Lower lobe of right lung (tissue), 2 donors: ENCODE results near the gene SERPINB12. TPM values are rescaled to one million over a fixed set of nuclear protein-coding genes. Genes with fewer than 3 reads are reported as not detected.
A peak's percentile ranks its signal among the peaks of the same experiment; 100 is the strongest.

Experiments used
- ATAC-seq, 2 donors: fragments of 200-7000 bp; cut with Tn5 transposase; one replicate each; pipeline ENCODE4 v1.9.1; 2020 to 2022; ENCODE audit warnings: mild to moderate bottlenecking in 2 of 2, moderate library complexity in 2 of 2
- DNase-seq: peaks from one replicate; pipeline ENCODE4 v3.0.0-alpha.2; 2020
- H3K27ac ChIP-seq: fragments of 200-600 bp; one replicate; pipeline ENCODE4 v1.8.0; 2022
- H3K27me3 ChIP-seq: fragments of 200-600 bp; one replicate; pipeline ENCODE4 v1.8.0; 2022; ENCODE audit warnings: low read depth
- H3K36me3 ChIP-seq: fragments of 200-600 bp; one replicate; pipeline ENCODE4 v1.8.0; 2022; ENCODE audit warnings: mild to moderate bottlenecking
- H3K4me1 ChIP-seq: fragments of 200-600 bp; one replicate; pipeline ENCODE4 v1.8.0; 2022
- H3K4me3 ChIP-seq: fragments of 200-600 bp; one replicate; pipeline ENCODE4 v1.8.0; 2022; ENCODE audit warnings: mild to moderate bottlenecking
- H3K9me3 ChIP-seq: fragments of 200-600 bp; one replicate; pipeline ENCODE4 v1.8.0; 2022
- intact Hi-C: fragments of 100-400 bp; cut with DNase I; formaldehyde crosslinking; loops from one replicate; pipeline ENCODE4 v1.11.0; 2022
- total RNA-seq: library from RNA; stranded (reverse); fragmentation: NEBNext Ultra II Directional; extraction: Animal tissue kit (Norgen Biotek cat#: 25700); gene quantifications from one replicate; pipeline ENCODE4 v1.2.1, GENCODE V29; 2021
- TF ChIP-seq, protein P1 (sequence below): fragments of 200-600 bp; IDR thresholded peaks from one replicate; pipeline ENCODE4 v1.8.0; 2022; ENCODE audit warnings: antibody characterized with exemption, mild to moderate bottlenecking
- donor health status: DM: no; HTN: yes; CAD: no; lungs with severe emphysema.

SERPINB12 gene
- total RNA-seq, 1 donor from 2014 or later, result not detected

DNA sequence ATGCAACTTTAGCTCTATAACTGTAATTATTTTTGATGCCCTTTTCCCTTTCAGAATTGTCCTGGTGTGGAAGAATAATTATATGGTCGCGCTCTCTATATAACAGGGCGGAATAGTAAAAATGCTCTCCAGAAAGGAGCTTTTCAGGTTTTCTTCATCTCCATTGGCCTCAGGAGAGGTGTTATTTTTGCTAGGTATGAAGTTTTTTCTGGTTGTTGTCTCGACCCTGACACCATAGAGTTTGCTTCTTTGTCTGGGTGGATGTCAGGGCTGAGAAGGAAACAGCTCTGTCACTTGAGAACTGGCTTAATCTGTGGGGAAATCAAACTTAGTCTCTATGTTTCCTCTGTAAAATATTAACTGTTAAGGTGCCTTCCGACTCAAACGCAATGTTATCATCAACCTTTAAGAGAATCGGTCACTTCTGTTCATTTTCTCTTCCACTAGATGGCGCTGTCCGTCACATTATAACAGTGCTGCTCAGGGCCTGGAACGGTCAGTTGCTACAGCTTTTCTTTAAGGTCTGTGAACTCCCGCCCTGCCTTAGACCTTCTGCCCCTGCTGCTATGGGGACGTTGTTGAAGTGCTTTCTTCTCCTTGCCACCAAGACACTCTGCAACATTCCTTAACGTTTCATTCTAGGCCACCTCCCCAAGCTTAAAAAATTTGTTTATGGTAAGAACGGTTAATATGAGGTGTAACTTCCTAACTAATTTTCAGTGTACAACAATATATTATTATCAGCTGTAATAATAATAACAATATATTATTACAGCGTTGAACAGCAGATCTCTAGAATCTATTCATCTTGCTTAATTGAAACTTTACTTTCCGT lies 23.8 kb upstream of the SERPINB12 start:
- TF ChIP-seq, protein P1, sequence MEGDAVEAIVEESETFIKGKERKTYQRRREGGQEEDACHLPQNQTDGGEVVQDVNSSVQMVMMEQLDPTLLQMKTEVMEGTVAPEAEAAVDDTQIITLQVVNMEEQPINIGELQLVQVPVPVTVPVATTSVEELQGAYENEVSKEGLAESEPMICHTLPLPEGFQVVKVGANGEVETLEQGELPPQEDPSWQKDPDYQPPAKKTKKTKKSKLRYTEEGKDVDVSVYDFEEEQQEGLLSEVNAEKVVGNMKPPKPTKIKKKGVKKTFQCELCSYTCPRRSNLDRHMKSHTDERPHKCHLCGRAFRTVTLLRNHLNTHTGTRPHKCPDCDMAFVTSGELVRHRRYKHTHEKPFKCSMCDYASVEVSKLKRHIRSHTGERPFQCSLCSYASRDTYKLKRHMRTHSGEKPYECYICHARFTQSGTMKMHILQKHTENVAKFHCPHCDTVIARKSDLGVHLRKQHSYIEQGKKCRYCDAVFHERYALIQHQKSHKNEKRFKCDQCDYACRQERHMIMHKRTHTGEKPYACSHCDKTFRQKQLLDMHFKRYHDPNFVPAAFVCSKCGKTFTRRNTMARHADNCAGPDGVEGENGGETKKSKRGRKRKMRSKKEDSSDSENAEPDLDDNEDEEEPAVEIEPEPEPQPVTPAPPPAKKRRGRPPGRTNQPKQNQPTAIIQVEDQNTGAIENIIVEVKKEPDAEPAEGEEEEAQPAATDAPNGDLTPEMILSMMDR, result peak; percentile 81
- Histone ChIP-seq H3K36me3 (no peaks in the 10 kb centered on the region), H3K27me3 (no peaks in the 10 kb centered on the region), H3K4me3 (no peak overlapping the region), H3K27ac (no peak overlapping the region), H3K9me3 (no peaks in the 10 kb centered on the region), H3K4me1 (no peaks in the 10 kb centered on the region)
- intact Hi-C loops, result no loop called here
- no peak for DNase-seq
- peak; percentile 90 for ATAC-seq

DNA sequence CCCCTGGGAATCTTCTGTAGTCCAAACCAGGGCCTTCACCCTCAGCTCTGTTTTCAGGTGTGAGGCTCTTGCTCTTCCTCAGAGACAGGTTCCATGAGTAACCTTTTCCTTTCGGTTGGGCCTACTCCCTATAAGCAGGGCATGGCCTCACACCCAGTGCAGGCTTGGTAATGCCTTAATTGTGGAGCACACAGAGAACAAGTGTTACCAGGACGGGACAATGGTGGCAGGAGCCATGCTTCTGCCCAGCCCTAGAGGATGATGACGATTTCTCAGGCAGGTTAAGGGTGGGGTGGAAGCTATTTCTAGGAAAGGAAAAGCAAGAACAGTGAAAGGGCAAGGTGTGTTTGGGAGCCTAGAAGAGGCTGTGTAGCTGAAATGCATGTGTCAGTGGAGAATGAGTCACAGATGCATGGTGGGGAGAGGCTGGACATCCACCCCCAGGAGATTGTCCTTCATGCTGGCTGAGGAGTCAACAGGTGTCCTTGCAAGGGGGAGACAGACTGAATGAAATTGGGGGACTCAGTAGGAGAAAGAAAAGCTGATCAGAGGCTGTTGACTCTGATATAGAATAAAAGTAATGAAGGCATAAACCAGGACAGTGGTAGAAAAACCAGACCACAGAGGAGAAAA lies 22.0 kb upstream of the SERPINB12 start:
- intact Hi-C loops, result loop anchor here (10.0 kb wide), 1 partner anchor 55 kb away; no protein-coding TSS in a partner anchor
- DNase-seq (no peak), ATAC-seq (no peak)
- TF ChIP-seq, protein P1, result no peak
- no peaks in the 10 kb centered on the region for H3K27me3 ChIP-seq
- H3K36me3 ChIP-seq, result no peaks in the 10 kb centered on the region
- no peak overlapping the region for H3K27ac ChIP-seq
- no peaks in the 10 kb centered on the region for H3K4me1 ChIP-seq
- no peaks in the 10 kb centered on the region for H3K9me3 ChIP-seq
- H3K4me3 ChIP-seq, result no peak overlapping the region

DNA sequence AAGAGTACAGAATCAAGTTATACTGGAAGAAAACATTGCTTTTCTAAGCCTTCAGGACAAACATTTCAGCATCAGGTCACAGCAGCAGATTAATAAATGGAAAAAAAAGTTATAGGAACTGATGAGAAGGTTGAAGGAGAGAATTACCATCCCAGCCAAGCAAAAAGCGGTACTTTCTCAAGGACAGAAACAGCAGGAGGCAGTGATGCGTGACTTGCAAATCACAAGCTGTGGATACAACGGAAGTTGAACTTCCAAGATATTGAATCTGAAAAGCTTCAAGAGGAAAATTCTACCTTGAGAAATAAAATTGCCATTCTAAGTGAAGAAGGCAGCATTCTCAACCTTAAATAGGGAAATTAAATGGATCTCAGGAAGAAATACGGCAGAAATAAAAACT lies 18.5 kb upstream of the SERPINB12 start:
- DNase-seq, result no peak
- intact Hi-C loops, result loop anchor here (10.0 kb wide), 1 partner anchor 51 kb away; no protein-coding TSS in a partner anchor
- Histone ChIP-seq H3K9me3 (no peaks in the 10 kb centered on the region), H3K27me3 (no peaks in the 10 kb centered on the region), H3K4me3 (no peak overlapping the region), H3K36me3 (no peaks in the 10 kb centered on the region), H3K27ac (no peak overlapping the region), H3K4me1 (no peaks in the 10 kb centered on the region)
- TF ChIP-seq, protein P1, result no peak
- no peak for ATAC-seq

DNA sequence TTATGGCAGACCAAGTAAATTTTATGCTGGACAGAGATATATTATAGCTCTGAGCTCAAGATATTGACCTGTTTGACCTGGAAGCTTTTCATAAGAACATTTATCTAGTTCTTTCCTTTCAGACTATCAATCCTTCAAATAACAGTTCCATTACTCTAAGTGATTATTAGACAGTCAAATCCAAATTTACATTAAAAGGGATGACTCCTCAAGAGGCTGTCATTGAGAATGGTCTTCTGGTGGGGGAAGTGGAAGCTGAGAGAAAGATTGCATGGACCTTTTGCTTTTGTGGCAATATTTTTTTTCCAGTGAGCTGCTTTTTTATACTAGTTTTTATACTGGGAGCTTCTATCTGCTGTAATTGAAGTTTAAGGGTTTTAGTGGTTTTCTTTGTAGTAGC lies 14.9 kb upstream of the SERPINB12 start:
- Histone ChIP-seq H3K4me3 (no peak overlapping the region), H3K4me1 (no peaks in the 10 kb centered on the region), H3K27me3 (no peaks in the 10 kb centered on the region), H3K27ac (no peak overlapping the region), H3K9me3 (no peaks in the 10 kb centered on the region), H3K36me3 (no peaks in the 10 kb centered on the region)
- DNase-seq (no peak), ATAC-seq (no peak)
- TF ChIP-seq, protein P1, result no peak
- intact Hi-C loops, result loop anchor here (10.0 kb wide), 1 partner anchor 48 kb away; no protein-coding TSS in a partner anchor

DNA sequence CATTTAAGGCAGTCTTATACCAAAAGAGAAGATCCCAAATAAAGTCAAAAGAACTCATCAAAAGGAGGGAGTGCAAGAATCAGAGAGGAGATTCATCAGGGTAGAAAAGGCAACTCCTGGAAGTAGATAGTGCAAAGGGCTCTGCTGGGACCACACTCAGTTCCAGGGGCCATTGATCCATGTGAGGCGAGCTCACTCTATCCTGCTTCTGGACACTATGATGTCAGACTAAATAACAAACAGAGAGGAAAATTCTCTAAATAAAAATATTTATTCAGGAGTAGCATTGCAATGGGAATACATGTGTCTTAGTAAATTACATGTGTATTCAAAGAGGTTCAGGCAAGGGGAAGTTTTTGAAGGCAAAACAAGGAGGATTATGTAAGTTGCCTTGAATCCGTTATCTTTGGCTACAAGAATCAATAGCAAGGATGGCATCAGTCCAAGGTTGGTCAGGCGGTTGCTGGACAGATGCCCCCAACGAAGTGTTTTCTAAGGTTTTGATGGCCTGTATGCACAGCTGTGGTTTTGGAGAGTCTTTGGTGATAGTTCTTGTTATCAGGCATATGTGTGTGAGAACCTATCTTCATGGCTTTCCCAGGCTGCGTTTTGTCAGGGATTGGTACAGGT lies 13.2 kb upstream of the SERPINB12 start:
- no peaks in the 10 kb centered on the region for H3K9me3 ChIP-seq
- no peaks in the 10 kb centered on the region for H3K4me1 ChIP-seq
- no peaks in the 10 kb centered on the region for H3K36me3 ChIP-seq
- H3K27ac ChIP-seq, result no peak overlapping the region
- H3K4me3 ChIP-seq, result no peak overlapping the region
- DNase-seq, result no peak
- intact Hi-C loops, result loop anchor here (10.0 kb wide), 1 partner anchor 46 kb away; no protein-coding TSS in a partner anchor
- no peak for ATAC-seq
- TF ChIP-seq, protein P1, result no peak
- no peaks in the 10 kb centered on the region for H3K27me3 ChIP-seq
